ENCODE data around the gene AOPEP.

DNA sequence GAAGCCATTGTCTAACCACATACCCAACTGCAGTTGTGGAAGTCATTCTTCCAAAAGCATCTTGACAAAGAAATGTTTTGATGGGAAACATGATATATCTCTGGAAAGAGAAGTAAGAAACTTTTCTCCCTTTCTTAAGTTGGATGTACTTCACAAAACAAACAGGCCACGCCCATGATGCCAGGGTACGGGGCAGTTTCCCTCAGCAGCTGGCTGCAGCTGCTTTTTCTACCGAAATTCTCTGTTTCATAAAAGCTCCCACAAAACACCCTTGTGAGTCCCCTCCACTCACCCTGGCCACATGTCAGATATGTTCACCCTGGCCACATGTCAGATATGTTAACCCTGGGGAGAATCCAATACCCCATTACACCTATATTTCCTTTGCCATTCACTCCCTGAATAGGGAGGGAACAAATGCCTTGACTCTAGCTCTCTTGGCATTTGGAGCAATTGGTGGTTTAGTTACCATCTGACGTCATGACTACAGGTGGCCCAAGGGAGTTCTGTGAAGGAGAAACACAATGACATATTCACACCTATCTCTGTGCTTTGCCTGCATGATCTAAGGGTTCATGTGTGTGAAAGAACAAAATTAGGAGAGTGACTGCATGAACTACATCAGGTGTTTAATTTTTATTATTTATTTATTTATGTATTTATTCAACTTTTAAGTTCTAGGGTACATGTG lies 103.0 kb downstream of the AOPEP start:
- no peak for TF ChIP-seq CTCF (IDR thresholded peaks at IDR 0.05)
- no peak for TF ChIP-seq POLR2A (IDR thresholded peaks at IDR 0.05)

Data from suprapubic skin (tissue), 3 donors.